ENCODE measurements around the gene CHRM2.

DNA sequence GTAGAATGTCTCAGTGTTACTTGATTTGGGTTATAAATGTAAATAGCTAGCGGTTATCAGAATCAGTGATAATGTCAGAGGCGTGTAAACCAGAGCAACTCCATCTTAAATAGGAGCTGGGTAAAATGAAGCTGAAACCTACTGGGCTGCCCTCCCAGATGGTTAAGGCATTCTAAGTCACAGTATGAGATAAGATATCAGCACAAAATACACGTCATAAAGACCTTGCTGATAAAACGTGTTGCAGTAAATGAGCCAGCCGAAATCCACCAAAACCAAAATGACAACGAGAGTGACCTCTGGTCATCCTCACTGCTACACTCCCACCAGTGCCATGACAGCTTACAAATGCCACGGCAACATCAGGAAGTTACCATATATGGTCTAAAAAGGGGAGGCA is 172.3 kb downstream of the CHRM2 start:
- TF ChIP-seq RFX5 (IDR thresholded peaks at IDR 0.05; ENCODE audit: borderline replicate concordance, low read depth, low read length) (no peak), SP4 (IDR thresholded peaks at IDR 0.05; ENCODE audit: low read length) (no peak), SUZ12 (IDR thresholded peaks at IDR 0.05; ENCODE audit: low read length) (no peak), BRCA1 (IDR thresholded peaks at IDR 0.05; ENCODE audit: low read depth, low read length) (no peak), TAF7 (optimal IDR thresholded peaks at IDR 0.05; ENCODE audit: borderline replicate concordance, low read depth, low read length) (no peak), POLR2A (IDR thresholded peaks at IDR 0.05; ENCODE audit: control extremely low read depth in 1 of 2, low read depth in 2 of 2, low read length in 2 of 2) (no peak), CEBPB (IDR thresholded peaks at IDR 0.05; ENCODE audit: low read depth, low read length) (no peak), SIN3A (conservative IDR thresholded peaks at IDR 0.05 in 1 of 2, IDR thresholded peaks at IDR 0.05 in 1 of 2; ENCODE audit: low read depth in 1 of 2, low read length in 2 of 2) (no peak), CBX5 (IDR thresholded peaks at IDR 0.05; ENCODE audit: low read depth, low read length) (no peak), TEAD4 (IDR thresholded peaks at IDR 0.05; ENCODE audit: low read depth, low read length) (no peak)
- TF ChIP-seq, protein P1, sequence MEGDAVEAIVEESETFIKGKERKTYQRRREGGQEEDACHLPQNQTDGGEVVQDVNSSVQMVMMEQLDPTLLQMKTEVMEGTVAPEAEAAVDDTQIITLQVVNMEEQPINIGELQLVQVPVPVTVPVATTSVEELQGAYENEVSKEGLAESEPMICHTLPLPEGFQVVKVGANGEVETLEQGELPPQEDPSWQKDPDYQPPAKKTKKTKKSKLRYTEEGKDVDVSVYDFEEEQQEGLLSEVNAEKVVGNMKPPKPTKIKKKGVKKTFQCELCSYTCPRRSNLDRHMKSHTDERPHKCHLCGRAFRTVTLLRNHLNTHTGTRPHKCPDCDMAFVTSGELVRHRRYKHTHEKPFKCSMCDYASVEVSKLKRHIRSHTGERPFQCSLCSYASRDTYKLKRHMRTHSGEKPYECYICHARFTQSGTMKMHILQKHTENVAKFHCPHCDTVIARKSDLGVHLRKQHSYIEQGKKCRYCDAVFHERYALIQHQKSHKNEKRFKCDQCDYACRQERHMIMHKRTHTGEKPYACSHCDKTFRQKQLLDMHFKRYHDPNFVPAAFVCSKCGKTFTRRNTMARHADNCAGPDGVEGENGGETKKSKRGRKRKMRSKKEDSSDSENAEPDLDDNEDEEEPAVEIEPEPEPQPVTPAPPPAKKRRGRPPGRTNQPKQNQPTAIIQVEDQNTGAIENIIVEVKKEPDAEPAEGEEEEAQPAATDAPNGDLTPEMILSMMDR (IDR thresholded peaks at IDR 0.05; ENCODE audit: control extremely low read depth in 1 of 3, insufficient read depth in 1 of 3, low read depth in 1 of 3, low read length in 3 of 3): no peak
- TF ChIP-seq, protein P2, sequence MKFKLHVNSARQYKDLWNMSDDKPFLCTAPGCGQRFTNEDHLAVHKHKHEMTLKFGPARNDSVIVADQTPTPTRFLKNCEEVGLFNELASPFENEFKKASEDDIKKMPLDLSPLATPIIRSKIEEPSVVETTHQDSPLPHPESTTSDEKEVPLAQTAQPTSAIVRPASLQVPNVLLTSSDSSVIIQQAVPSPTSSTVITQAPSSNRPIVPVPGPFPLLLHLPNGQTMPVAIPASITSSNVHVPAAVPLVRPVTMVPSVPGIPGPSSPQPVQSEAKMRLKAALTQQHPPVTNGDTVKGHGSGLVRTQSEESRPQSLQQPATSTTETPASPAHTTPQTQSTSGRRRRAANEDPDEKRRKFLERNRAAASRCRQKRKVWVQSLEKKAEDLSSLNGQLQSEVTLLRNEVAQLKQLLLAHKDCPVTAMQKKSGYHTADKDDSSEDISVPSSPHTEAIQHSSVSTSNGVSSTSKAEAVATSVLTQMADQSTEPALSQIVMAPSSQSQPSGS (IDR thresholded peaks at IDR 0.05; ENCODE audit: low read length): no peak
- TF ChIP-seq, protein P3, sequence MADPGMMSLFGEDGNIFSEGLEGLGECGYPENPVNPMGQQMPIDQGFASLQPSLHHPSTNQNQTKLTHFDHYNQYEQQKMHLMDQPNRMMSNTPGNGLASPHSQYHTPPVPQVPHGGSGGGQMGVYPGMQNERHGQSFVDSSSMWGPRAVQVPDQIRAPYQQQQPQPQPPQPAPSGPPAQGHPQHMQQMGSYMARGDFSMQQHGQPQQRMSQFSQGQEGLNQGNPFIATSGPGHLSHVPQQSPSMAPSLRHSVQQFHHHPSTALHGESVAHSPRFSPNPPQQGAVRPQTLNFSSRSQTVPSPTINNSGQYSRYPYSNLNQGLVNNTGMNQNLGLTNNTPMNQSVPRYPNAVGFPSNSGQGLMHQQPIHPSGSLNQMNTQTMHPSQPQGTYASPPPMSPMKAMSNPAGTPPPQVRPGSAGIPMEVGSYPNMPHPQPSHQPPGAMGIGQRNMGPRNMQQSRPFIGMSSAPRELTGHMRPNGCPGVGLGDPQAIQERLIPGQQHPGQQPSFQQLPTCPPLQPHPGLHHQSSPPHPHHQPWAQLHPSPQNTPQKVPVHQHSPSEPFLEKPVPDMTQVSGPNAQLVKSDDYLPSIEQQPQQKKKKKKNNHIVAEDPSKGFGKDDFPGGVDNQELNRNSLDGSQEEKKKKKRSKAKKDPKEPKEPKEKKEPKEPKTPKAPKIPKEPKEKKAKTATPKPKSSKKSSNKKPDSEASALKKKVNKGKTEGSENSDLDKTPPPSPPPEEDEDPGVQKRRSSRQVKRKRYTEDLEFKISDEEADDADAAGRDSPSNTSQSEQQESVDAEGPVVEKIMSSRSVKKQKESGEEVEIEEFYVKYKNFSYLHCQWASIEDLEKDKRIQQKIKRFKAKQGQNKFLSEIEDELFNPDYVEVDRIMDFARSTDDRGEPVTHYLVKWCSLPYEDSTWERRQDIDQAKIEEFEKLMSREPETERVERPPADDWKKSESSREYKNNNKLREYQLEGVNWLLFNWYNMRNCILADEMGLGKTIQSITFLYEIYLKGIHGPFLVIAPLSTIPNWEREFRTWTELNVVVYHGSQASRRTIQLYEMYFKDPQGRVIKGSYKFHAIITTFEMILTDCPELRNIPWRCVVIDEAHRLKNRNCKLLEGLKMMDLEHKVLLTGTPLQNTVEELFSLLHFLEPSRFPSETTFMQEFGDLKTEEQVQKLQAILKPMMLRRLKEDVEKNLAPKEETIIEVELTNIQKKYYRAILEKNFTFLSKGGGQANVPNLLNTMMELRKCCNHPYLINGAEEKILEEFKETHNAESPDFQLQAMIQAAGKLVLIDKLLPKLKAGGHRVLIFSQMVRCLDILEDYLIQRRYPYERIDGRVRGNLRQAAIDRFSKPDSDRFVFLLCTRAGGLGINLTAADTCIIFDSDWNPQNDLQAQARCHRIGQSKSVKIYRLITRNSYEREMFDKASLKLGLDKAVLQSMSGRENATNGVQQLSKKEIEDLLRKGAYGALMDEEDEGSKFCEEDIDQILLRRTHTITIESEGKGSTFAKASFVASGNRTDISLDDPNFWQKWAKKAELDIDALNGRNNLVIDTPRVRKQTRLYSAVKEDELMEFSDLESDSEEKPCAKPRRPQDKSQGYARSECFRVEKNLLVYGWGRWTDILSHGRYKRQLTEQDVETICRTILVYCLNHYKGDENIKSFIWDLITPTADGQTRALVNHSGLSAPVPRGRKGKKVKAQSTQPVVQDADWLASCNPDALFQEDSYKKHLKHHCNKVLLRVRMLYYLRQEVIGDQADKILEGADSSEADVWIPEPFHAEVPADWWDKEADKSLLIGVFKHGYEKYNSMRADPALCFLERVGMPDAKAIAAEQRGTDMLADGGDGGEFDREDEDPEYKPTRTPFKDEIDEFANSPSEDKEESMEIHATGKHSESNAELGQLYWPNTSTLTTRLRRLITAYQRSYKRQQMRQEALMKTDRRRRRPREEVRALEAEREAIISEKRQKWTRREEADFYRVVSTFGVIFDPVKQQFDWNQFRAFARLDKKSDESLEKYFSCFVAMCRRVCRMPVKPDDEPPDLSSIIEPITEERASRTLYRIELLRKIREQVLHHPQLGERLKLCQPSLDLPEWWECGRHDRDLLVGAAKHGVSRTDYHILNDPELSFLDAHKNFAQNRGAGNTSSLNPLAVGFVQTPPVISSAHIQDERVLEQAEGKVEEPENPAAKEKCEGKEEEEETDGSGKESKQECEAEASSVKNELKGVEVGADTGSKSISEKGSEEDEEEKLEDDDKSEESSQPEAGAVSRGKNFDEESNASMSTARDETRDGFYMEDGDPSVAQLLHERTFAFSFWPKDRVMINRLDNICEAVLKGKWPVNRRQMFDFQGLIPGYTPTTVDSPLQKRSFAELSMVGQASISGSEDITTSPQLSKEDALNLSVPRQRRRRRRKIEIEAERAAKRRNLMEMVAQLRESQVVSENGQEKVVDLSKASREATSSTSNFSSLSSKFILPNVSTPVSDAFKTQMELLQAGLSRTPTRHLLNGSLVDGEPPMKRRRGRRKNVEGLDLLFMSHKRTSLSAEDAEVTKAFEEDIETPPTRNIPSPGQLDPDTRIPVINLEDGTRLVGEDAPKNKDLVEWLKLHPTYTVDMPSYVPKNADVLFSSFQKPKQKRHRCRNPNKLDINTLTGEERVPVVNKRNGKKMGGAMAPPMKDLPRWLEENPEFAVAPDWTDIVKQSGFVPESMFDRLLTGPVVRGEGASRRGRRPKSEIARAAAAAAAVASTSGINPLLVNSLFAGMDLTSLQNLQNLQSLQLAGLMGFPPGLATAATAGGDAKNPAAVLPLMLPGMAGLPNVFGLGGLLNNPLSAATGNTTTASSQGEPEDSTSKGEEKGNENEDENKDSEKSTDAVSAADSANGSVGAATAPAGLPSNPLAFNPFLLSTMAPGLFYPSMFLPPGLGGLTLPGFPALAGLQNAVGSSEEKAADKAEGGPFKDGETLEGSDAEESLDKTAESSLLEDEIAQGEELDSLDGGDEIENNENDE (IDR thresholded peaks at IDR 0.05; ENCODE audit: insufficient replicate concordance, low read length): no peak

All from H1 (cell line).